Measurements from ENCODE around the gene MTERF1.

Gene MTERF1

GRCh38 chr7:91827169-91827568 lies 53.3 kb downstream of the MTERF1 start:
- no peak for DNase-seq

GRCh38 chr7:91826377-91826776 lies 54.1 kb downstream of the MTERF1 start:
- no peak for DNase-seq

GRCh38 chr7:91824201-91824600 lies 56.3 kb downstream of the MTERF1 start:
- DNase-seq: no peak

Data from DMS79 treated with DMSO at 0.1 percent for 48 hours (cell line).